HCT116 (cell line): Measurements from ENCODE around the gene FLVCR1. TPM values are rescaled to one million over a fixed set of nuclear protein-coding genes. Genes with fewer than 3 reads are reported as not detected.

Experiments used
- ATAC-seq: fragments of 200-7000 bp; cut with Tn5 transposase; 2 replicates; pipeline ENCODE4 v1.9.1; 2020; ENCODE audit warnings: mild to moderate bottlenecking, moderate library complexity
- BruUV-seq: library from RNA; stranded (reverse); fragments of 400-500 nt; replicated peaks from 2 replicates; lab custom pipeline; 2021; lab: Mats Ljungman, UMichigan
- CTCF ChIA-PET: fragments of 300-600 bp; sonication (Branson Sonifier 250); formaldehyde crosslinking; loops from one replicate; lab custom pipeline; 2021; ENCODE audit warnings: antibody characterized with exemption; lab: Charles Lee
- POLR2A ChIA-PET: fragments of 300-600, 350-600 bp; sonication (Branson Sonifier 250); formaldehyde crosslinking; loops from one replicate; lab custom pipeline; 2021; ENCODE audit warnings: antibody characterized with exemption; lab: Charles Lee
- RAD21 ChIA-PET, 2 experiments: fragments of 300-600 bp; sonication (Branson Sonifier 250); formaldehyde crosslinking; loops; one replicate each; lab custom pipeline; 2023; ENCODE audit warnings: low total read pairs in 2 of 2; ENCODE audit not compliant: uncharacterized antibody in 2 of 2, unreplicated experiment in 2 of 2, low non-redundant PET in 1 of 2; lab: Charles Lee
- DNase-seq: peaks from one replicate; pipeline ENCODE4 v3.0.0-alpha.2; 2010; ENCODE audit warnings: low read depth, low spot score
- H2AFZ ChIP-seq: fragments of 200-600 bp; shearing (Covaris generic), sonication (generic); 2 replicates; pipeline ENCODE4 v1.6.1; 2017; ENCODE audit warnings: low read depth, mixed run types, mixed read lengths, antibody characterized with exemption, low read length; ENCODE audit not compliant: poor library complexity, severe bottlenecking
- H3K27ac ChIP-seq: 2 replicates; pipeline ENCODE4 v1.5.1; 2012; ENCODE audit warnings: low read depth, low read length
- H3K27me3 ChIP-seq: fragments of 200-600 bp; sonication (generic); 2 replicates; pipeline ENCODE4 v1.6.1; 2016; ENCODE audit warnings: mixed run types, low read length, mixed read lengths; ENCODE audit not compliant: insufficient read depth
- H3K36me3 ChIP-seq, 2 experiments: fragments of 200-500 bp in 1 of 2; fragments of 200-600 bp in 1 of 2; sonication (Bioruptor generic) in 1 of 2; sonication (generic) in 1 of 2; 2 replicates each; pipeline versions ENCODE4 v1.5.1 to v1.6.1; 2014 to 2016; ENCODE audit warnings: low read length in 2 of 2, inconsistent platforms in 1 of 2, mixed read lengths in 1 of 2, mixed run types in 1 of 2; ENCODE audit not compliant: insufficient read depth in 2 of 2, control insufficient read depth in 1 of 2
- H3K4me1 ChIP-seq, 2 experiments: fragments of 200-600 bp in 1 of 2; sonication (generic) in 1 of 2; 2 replicates each; pipeline versions ENCODE4 v1.5.1 to v1.6.1; 2012 to 2017; ENCODE audit warnings: low read length in 2 of 2, inconsistent platforms in 1 of 2, mild to moderate bottlenecking in 1 of 2, mixed read lengths in 1 of 2, mixed run types in 1 of 2, moderate library complexity in 1 of 2; ENCODE audit not compliant: insufficient read depth in 2 of 2, control insufficient read depth in 1 of 2
- H3K4me2 ChIP-seq: fragments of 200-600 bp; sonication (generic); 2 replicates; pipeline ENCODE4 v1.6.1; 2017; ENCODE audit warnings: mixed run types, low read length, mixed read lengths
- H3K4me3 ChIP-seq, 2 experiments: fragments of 200-600 bp in 1 of 2; sonication (generic) in 1 of 2; replicated peaks in 1 of 2; 2 replicates each; pipeline ENCODE4 v1.5.1; 2011 to 2016; ENCODE audit warnings: low read length in 2 of 2, control low read depth in 1 of 2, low read depth in 1 of 2, mild to moderate bottlenecking in 1 of 2, mixed read lengths in 1 of 2, mixed run types in 1 of 2
- H3K79me2 ChIP-seq: fragments of 200-600 bp; sonication (generic); 2 replicates; pipeline ENCODE4 v1.6.1; 2017; ENCODE audit warnings: mild to moderate bottlenecking, mixed run types, low read length, moderate library complexity, mixed read lengths; ENCODE audit not compliant: insufficient read depth
- H3K9ac ChIP-seq: fragments of 200-600 bp; sonication (generic); 2 replicates; pipeline ENCODE4 v1.6.1; 2016; ENCODE audit warnings: low read length, mixed read lengths
- H3K9me2 ChIP-seq: fragments of 200-600 bp; sonication (generic), shearing (Covaris generic); 2 replicates; pipeline ENCODE4 v1.6.1; 2017; ENCODE audit warnings: mixed run types, mild to moderate bottlenecking, moderate library complexity; ENCODE audit not compliant: insufficient read depth
- H3K9me3 ChIP-seq, 2 experiments: fragments of 200-500 bp in 1 of 2; fragments of 200-600 bp in 1 of 2; sonication (Bioruptor generic) in 1 of 2; sonication (generic) in 1 of 2; 2 replicates each; pipeline ENCODE4 v1.6.1; 2014 to 2017; ENCODE audit warnings: low read length in 2 of 2, mixed read lengths in 2 of 2, inconsistent platforms in 1 of 2, low read depth in 1 of 2, mild to moderate bottlenecking in 1 of 2, mixed run types in 1 of 2, moderate library complexity in 1 of 2; ENCODE audit not compliant: control insufficient read depth in 1 of 2, insufficient read depth in 1 of 2
- H4K20me1 ChIP-seq: fragments of 200-600 bp; sonication (generic), shearing (Covaris generic); 2 replicates; pipeline ENCODE4 v1.6.1; 2017; ENCODE audit warnings: mixed run types, mild to moderate bottlenecking, moderate library complexity; ENCODE audit not compliant: insufficient read depth
- CBX3 ChIP-seq: IDR thresholded peaks from 2 replicates; pipeline ENCODE4 v1.6.1; 2012; ENCODE audit warnings: low read depth
- CEBPB ChIP-seq: IDR thresholded peaks from 2 replicates; pipeline ENCODE4 v1.6.1; 2012; ENCODE audit warnings: low read depth
- CTCF ChIP-seq, 3 experiments: fragments of 200-600 bp in 1 of 3; sonication (generic) in 1 of 3; IDR thresholded peaks in 2 of 3; conservative IDR thresholded peaks in 1 of 3; 2 replicates each; pipeline ENCODE4 v1.5.1; 2012 to 2017; ENCODE audit warnings: low read depth in 2 of 3, low read length in 2 of 3, antibody characterized with exemption in 1 of 3, borderline replicate concordance in 1 of 3, control low read depth in 1 of 3, mild to moderate bottlenecking in 1 of 3, mixed read lengths in 1 of 3, mixed run types in 1 of 3, moderate library complexity in 1 of 3; ENCODE audit not compliant: insufficient read depth in 1 of 3
- EGR1 ChIP-seq: IDR thresholded peaks from 2 replicates; pipeline ENCODE4 v1.6.1; 2012; ENCODE audit warnings: low read depth
- ELF1 ChIP-seq: IDR thresholded peaks from 2 replicates; pipeline ENCODE4 v1.6.1; 2012; ENCODE audit warnings: low read depth, borderline replicate concordance
- EZH2 ChIP-seq: fragments of 200-600 bp; sonication (generic); IDR thresholded peaks from 2 replicates; pipeline ENCODE4 v1.6.1; 2017; ENCODE audit warnings: antibody characterized with exemption, mixed run types
- EZH2phosphoT487 ChIP-seq: fragments of 200-600 bp; IDR thresholded peaks from 2 replicates; pipeline ENCODE4 v1.6.1; 2018; ENCODE audit warnings: antibody characterized with exemption, borderline replicate concordance
- JUND ChIP-seq: IDR thresholded peaks from 2 replicates; pipeline ENCODE4 v1.6.1; 2012
- MAX ChIP-seq: IDR thresholded peaks from 2 replicates; pipeline ENCODE4 v1.6.1; 2012
- POLR2AphosphoS5 ChIP-seq: IDR thresholded peaks from 2 replicates; pipeline ENCODE4 v1.6.1; 2011; ENCODE audit warnings: mild to moderate bottlenecking, low read depth, low read length, moderate library complexity
- YY1 ChIP-seq: IDR thresholded peaks from 2 replicates; pipeline ENCODE4 v1.6.1; 2011; ENCODE audit warnings: low read length, low read depth, moderate library complexity, mild to moderate bottlenecking; ENCODE audit not compliant: insufficient replicate concordance; ENCODE audit errors: extremely low read depth
- ZFX ChIP-seq: fragments of 450-650 bp; IDR thresholded peaks from 2 replicates; pipeline ENCODE4 v1.6.1; 2017
- ZNF274 ChIP-seq: fragments of 200-500 bp; sonication (Bioruptor generic); IDR thresholded peaks from 2 replicates; pipeline ENCODE4 v1.6.1; 2014; ENCODE audit warnings: mild to moderate bottlenecking, low read depth, low read length, inconsistent platforms
- intact Hi-C: fragments of 100-400 bp; cut with micrococcal nuclease; formaldehyde crosslinking; loops from 2 replicates; pipeline ENCODE4 v1.10.0; 2022
- total RNA-seq: library from RNA; stranded (reverse); gene quantifications from one replicate; pipeline ENCODE4 v1.2.1, GENCODE V29; 2021; ENCODE audit not compliant: unreplicated experiment

Gene FLVCR1
- total RNA-seq, 1 experiment from 2014 or later = 19.0 TPM

- Histone ChIP-seq H3K4me2 (no peak overlapping the region), H3K9ac (no peak overlapping the region), H3K9me2 (no peaks in the 10 kb centered on the region), H3K27ac (no peak overlapping the region), H3K4me1 (no peaks in the 10 kb centered on the region), H4K20me1 (no peaks in the 10 kb centered on the region), H3K79me2 (no peaks in the 10 kb centered on the region), H2AFZ (no peak overlapping the region), H3K27me3 (no peaks in the 10 kb centered on the region), H3K36me3 (no peaks in the 10 kb centered on the region), H3K9me3 (peaks cover 7 to 11% of the 10 kb centered on the region in 2 experiments; a peak in 2 of 4 replicates), H3K4me3 (no peak overlapping the region)
- BruUV-seq = no TSS peak
- intact Hi-C loops = no loop called here
- DNase-seq (no peak), ATAC-seq (no peak)
- TF ChIP-seq CTCF (IDR thresholded peaks at IDR 0.05 in 2 of 3, conservative IDR thresholded peaks at IDR 0.05 in 1 of 3; ENCODE audit: borderline replicate concordance in 1 of 3, insufficient read depth in 1 of 3, low read depth in 2 of 3, low read length in 2 of 3) (no peak), CBX3 (peak; percentile 92)
- ChIA-PET CTCF (no interaction called here), RAD21 (no interaction called here), POLR2A (no interaction called here)
Measured at GRCh38 chr1:212825798-212826452, 32.1 kb upstream of the FLVCR1 start.

GRCh38 chr1:212827171-212827776, 30.8 kb upstream of the FLVCR1 start:
- H3K4me3 ChIP-seq = no peak overlapping the region
- no peaks in the 10 kb centered on the region for H3K27me3 ChIP-seq
- H4K20me1 ChIP-seq = no peaks in the 10 kb centered on the region
- DNase-seq (no peak), ATAC-seq (no peak)
- RAD21 ChIA-PET = no interaction called here
- H3K79me2 ChIP-seq = no peaks in the 10 kb centered on the region
- intact Hi-C loops = no loop called here
- no peaks in the 10 kb centered on the region for H3K9me2 ChIP-seq
- CTCF ChIA-PET = interaction anchor here (1.1 kb wide), 1 partner anchor 12 kb away, joined by 3 read pairs; no protein-coding TSS in a partner anchor
- peaks cover 7 to 11% of the 10 kb centered on the region in 2 experiments; a peak in 2 of 4 replicates for H3K9me3 ChIP-seq
- H3K36me3 ChIP-seq = no peaks in the 10 kb centered on the region
- TF ChIP-seq YY1 = no peak
- no peak for TF ChIP-seq JUND
- TF ChIP-seq ZFX = no peak
- TF ChIP-seq EGR1 = no peak
- TF ChIP-seq EZH2phosphoT487 = no peak
- TF ChIP-seq MAX = no peak
- no peak for TF ChIP-seq ELF1
- TF ChIP-seq POLR2AphosphoS5 = no peak
- TF ChIP-seq CBX3 = no peak
- no peak for TF ChIP-seq EZH2
- TF ChIP-seq CEBPB = no peak
- TF ChIP-seq ZNF274 = no peak
- POLR2A ChIA-PET = no interaction called here
- H3K9ac ChIP-seq = no peak overlapping the region
- H3K4me2 ChIP-seq = no peak overlapping the region
- H3K4me1 ChIP-seq = no peaks in the 10 kb centered on the region
- BruUV-seq = no TSS peak
- no peak overlapping the region for H2AFZ ChIP-seq
- H3K27ac ChIP-seq = no peak overlapping the region
